Neural progenitor cell (in vitro differentiated cells): ENCODE data around the gene NTM.

Experiments used
- EZH2 ChIP-seq: fragments of 200-600 bp; sonication (generic); IDR thresholded peaks from 2 replicates; pipeline ENCODE4 v1.6.1; 2017; ENCODE audit warnings: antibody characterized with exemption, mild to moderate bottlenecking, moderate library complexity
- EZH2phosphoT487 ChIP-seq: fragments of 200-600 bp; sonication (generic); IDR thresholded peaks from 2 replicates; pipeline ENCODE4 v1.6.1; 2017; ENCODE audit warnings: antibody characterized with exemption
- TF ChIP-seq, protein P1 (sequence below): fragments of 200-600 bp; sonication (generic); IDR thresholded peaks from 2 replicates; pipeline ENCODE4 v1.5.1; 2017; ENCODE audit warnings: antibody characterized with exemption, mild to moderate bottlenecking

DNA sequence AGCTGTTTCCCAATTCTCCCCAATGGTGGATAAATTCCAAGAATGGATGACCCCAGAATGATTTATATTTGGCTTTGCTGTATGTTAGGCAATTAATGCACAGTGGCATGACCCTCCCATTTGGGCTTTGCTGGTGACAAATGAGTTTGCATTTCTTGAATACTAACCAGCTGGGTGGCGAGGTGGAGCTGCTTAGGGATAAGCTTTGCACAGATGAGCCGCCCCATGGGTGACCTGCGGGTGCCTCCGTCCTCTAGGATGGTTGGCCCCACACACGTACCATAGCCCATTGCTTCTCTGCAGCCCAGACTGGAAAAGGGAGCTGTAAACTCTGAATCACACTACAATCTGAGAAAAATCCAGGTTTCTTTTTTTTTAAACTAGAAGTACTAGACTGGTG lies 94.6 kb downstream of the NTM start:
- TF ChIP-seq, protein P1, sequence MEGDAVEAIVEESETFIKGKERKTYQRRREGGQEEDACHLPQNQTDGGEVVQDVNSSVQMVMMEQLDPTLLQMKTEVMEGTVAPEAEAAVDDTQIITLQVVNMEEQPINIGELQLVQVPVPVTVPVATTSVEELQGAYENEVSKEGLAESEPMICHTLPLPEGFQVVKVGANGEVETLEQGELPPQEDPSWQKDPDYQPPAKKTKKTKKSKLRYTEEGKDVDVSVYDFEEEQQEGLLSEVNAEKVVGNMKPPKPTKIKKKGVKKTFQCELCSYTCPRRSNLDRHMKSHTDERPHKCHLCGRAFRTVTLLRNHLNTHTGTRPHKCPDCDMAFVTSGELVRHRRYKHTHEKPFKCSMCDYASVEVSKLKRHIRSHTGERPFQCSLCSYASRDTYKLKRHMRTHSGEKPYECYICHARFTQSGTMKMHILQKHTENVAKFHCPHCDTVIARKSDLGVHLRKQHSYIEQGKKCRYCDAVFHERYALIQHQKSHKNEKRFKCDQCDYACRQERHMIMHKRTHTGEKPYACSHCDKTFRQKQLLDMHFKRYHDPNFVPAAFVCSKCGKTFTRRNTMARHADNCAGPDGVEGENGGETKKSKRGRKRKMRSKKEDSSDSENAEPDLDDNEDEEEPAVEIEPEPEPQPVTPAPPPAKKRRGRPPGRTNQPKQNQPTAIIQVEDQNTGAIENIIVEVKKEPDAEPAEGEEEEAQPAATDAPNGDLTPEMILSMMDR: no peak
- TF ChIP-seq EZH2 (no peak), EZH2phosphoT487 (no peak)
